ENCODE measurements around the gene NHLH2.

DNA sequence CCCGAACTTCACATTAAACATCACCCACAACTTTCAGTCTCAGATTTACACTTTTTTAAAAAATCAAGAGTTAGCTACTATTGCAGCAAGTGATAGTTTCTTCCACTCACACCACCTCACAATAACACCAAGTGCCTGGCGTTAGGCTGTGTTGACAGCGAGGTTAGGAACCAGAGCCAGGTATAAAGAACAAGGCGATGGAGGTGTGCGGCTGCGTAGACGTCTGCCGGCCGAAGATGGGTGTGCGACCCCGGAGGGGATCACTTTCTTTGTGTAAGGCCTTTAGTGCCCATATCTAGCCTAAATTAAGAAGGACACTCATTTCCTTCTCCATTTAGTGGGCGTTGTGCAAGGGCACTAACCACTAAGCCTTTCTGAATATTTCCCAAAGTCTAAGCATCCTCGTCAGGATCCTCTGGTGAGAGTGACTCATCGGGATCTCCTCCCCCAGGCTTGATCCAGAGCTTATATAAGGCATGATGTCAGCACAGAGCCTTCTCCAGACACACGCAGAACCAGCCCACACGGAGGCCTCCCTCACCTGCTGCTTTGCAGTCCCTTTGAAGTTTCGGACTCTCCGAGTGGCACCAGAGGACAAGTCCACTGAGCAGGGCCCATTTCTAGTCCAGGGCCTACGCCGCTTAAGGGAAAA is 11.8 kb downstream of the NHLH2 start:
- TF ChIP-seq, protein P1, sequence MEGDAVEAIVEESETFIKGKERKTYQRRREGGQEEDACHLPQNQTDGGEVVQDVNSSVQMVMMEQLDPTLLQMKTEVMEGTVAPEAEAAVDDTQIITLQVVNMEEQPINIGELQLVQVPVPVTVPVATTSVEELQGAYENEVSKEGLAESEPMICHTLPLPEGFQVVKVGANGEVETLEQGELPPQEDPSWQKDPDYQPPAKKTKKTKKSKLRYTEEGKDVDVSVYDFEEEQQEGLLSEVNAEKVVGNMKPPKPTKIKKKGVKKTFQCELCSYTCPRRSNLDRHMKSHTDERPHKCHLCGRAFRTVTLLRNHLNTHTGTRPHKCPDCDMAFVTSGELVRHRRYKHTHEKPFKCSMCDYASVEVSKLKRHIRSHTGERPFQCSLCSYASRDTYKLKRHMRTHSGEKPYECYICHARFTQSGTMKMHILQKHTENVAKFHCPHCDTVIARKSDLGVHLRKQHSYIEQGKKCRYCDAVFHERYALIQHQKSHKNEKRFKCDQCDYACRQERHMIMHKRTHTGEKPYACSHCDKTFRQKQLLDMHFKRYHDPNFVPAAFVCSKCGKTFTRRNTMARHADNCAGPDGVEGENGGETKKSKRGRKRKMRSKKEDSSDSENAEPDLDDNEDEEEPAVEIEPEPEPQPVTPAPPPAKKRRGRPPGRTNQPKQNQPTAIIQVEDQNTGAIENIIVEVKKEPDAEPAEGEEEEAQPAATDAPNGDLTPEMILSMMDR (IDR thresholded peaks at IDR 0.05): no peak
- TF ChIP-seq EZH2 (IDR thresholded peaks at IDR 0.05; ENCODE audit: borderline replicate concordance, insufficient read depth, low read depth, low read length, poor library complexity, severe bottlenecking): no peak
